Ishikawa (cell line): ENCODE results near the gene SPHK2.
A peak's percentile ranks its signal among the peaks of the same experiment; 100 is the strongest.

Source experiments
- CEBPB ChIP-seq: IDR thresholded peaks from 2 replicates; pipeline ENCODE4 v1.6.1; 2012
- CREB1 ChIP-seq: IDR thresholded peaks from 2 replicates; pipeline ENCODE4 v1.6.1; 2012; ENCODE audit warnings: low read depth
- EP300 ChIP-seq: IDR thresholded peaks from 2 replicates; pipeline ENCODE4 v1.6.1; 2012; ENCODE audit warnings: borderline replicate concordance
- RAD21 ChIP-seq: IDR thresholded peaks from 2 replicates; pipeline ENCODE4 v1.6.1; 2012; ENCODE audit warnings: low read depth
- TAF1 ChIP-seq: IDR thresholded peaks from 2 replicates; pipeline ENCODE4 v1.6.1; 2012; ENCODE audit warnings: low read depth, mild to moderate bottlenecking
- TCF12 ChIP-seq: IDR thresholded peaks from 2 replicates; pipeline ENCODE4 v1.6.1; 2012; ENCODE audit warnings: low read depth
- TEAD4 ChIP-seq: IDR thresholded peaks from 2 replicates; pipeline ENCODE4 v1.6.1; 2012
- YY1 ChIP-seq: IDR thresholded peaks from 2 replicates; pipeline ENCODE4 v1.6.1; 2012; ENCODE audit warnings: low read depth
- ZBTB7A ChIP-seq: IDR thresholded peaks from 2 replicates; pipeline ENCODE4 v1.6.1; 2012; ENCODE audit warnings: low read depth
- TF ChIP-seq, protein P1 (sequence below): IDR thresholded peaks from 2 replicates; pipeline ENCODE4 v1.6.1; 2012
- TF ChIP-seq, protein P2 (sequence below): IDR thresholded peaks from 2 replicates; pipeline ENCODE4 v1.6.1; 2012; ENCODE audit warnings: low read depth, mild to moderate bottlenecking
- TF ChIP-seq, protein P3 (sequence below): IDR thresholded peaks from 2 replicates; pipeline ENCODE4 v1.6.1; 2012

DNA sequence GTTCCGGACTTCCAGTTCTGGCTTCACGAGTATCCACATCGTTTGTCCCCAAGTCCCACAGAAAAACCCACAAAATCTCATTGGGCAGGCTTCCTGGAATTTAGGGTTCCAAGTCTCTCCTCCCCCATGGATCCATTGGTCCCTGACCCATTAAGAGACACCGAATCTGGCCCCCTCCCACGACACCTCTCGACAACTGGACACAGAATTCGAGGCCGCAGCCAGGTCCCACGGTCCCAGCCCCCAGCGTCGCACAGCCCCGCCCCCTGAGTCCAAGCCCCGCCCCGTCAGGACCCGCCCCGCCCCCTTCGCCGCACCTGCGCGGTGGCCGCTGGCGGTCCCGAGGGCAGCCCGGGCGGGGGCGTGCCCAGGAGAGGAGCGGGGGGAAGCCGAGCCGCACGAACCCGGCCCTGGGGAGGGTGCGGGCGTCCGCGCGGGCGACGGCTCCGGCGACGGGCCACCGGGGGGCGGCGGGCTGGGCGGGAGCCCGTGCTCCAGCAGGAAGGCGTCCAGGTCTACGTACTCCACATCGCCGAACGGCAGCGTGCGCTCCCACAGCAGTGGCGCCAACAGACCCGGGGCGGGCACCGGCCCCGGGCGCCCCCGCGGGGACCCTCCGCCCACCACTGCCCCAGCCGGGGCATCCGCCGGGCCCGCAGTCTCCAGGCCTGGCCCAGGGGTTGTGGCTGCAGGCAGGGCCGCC is 16.1 kb downstream of the SPHK2 start:
- TF ChIP-seq TEAD4 = no peak
- TF ChIP-seq, protein P1, sequence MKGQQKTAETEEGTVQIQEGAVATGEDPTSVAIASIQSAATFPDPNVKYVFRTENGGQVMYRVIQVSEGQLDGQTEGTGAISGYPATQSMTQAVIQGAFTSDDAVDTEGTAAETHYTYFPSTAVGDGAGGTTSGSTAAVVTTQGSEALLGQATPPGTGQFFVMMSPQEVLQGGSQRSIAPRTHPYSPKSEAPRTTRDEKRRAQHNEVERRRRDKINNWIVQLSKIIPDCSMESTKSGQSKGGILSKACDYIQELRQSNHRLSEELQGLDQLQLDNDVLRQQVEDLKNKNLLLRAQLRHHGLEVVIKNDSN = no peak
- no peak for TF ChIP-seq CREB1
- TF ChIP-seq CEBPB = no peak
- TF ChIP-seq, protein P2, sequence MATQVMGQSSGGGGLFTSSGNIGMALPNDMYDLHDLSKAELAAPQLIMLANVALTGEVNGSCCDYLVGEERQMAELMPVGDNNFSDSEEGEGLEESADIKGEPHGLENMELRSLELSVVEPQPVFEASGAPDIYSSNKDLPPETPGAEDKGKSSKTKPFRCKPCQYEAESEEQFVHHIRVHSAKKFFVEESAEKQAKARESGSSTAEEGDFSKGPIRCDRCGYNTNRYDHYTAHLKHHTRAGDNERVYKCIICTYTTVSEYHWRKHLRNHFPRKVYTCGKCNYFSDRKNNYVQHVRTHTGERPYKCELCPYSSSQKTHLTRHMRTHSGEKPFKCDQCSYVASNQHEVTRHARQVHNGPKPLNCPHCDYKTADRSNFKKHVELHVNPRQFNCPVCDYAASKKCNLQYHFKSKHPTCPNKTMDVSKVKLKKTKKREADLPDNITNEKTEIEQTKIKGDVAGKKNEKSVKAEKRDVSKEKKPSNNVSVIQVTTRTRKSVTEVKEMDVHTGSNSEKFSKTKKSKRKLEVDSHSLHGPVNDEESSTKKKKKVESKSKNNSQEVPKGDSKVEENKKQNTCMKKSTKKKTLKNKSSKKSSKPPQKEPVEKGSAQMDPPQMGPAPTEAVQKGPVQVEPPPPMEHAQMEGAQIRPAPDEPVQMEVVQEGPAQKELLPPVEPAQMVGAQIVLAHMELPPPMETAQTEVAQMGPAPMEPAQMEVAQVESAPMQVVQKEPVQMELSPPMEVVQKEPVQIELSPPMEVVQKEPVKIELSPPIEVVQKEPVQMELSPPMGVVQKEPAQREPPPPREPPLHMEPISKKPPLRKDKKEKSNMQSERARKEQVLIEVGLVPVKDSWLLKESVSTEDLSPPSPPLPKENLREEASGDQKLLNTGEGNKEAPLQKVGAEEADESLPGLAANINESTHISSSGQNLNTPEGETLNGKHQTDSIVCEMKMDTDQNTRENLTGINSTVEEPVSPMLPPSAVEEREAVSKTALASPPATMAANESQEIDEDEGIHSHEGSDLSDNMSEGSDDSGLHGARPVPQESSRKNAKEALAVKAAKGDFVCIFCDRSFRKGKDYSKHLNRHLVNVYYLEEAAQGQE = no peak
- TF ChIP-seq YY1 = no peak
- TF ChIP-seq TCF12 = no peak
- no peak for TF ChIP-seq RAD21
- TF ChIP-seq EP300 = no peak
- TF ChIP-seq, protein P3, sequence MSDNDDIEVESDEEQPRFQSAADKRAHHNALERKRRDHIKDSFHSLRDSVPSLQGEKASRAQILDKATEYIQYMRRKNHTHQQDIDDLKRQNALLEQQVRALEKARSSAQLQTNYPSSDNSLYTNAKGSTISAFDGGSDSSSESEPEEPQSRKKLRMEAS = peak; percentile 46; the same call in 1 of the 2 replicates
- no peak for TF ChIP-seq TAF1
- TF ChIP-seq ZBTB7A = peak; percentile 72; the same call in 1 of the 2 replicates
